ENCODE measurements around the gene LAMB4.

LAMB4 gene

DNA sequence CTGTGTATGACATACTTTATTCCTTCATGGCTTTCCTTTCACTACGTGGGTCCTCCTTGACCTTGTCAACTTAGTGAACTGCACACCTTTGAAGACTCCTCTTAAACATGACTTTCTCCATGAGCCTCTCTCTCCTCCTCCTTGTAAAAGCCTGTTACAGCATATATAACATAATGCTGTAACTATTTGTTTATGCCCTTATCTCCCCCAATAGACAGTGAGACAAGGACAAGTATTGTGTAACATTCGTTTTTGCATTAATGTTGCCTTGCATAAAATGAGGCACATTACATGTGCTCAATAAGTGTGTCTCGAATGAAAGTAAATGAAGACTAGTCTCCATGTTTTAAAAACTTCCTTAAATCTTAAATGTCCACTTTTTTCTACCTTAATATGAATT is 122.9 kb downstream of the LAMB4 start:
- in situ Hi-C loops (cut with MboI; ENCODE audit: low sequenced_read_pairs, unreplicated experiment): no loop called here
- no peak for DNase-seq (ENCODE audit: low spot score)
- no peak for TF ChIP-seq CTCF (IDR thresholded peaks at IDR 0.05; ENCODE audit: borderline replicate concordance, control extremely low read depth, extremely low read depth, insufficient read depth, missing control alignments)

DNA sequence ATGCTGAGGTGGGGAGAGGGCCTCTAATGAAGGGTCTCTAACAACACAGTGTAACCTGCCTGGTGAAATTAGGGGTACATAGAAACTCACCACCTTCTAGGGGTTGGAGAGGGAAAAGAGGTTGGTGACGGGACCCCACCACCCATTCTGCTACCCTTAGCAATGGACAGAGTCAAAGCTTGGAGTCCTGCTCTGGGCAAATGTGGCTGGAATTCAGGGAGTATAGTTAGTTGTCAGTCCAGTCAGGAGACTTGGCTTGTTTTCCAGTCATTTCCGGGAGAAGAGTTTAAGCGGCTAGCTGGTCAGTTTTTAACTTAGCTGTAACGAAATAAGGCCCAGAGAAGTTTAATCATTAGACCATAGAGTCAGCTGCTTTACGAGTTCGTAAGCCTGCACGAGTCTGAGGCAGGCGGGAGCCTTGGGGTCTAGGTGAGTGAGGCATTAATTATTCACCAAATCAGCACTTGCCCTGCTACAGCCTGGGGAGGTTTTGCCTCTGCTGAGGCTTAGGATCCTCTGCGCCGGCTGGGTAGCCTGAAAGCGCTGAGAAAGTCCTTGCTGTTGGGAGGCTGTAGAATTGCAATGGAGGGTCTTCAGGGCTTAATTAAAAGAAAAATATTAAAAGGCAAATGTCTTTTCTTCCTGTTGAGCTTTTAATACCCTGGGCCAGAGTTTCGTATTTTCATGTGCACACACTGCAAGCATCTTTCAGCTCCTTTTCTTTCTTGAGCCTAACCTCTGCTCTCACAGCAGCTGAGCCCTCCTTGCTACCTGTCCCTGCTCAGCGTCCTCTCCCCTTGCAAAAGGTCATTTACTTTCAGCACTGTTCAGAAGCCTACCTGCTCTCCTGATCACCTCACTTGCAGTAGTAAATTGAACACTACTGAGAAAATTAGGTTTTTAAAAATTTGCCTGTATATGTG is 125.7 kb downstream of the LAMB4 start:
- in situ Hi-C loops (cut with MboI; ENCODE audit: low sequenced_read_pairs, unreplicated experiment): no loop called here
- no peak for TF ChIP-seq CTCF (IDR thresholded peaks at IDR 0.05; ENCODE audit: borderline replicate concordance, control extremely low read depth, extremely low read depth, insufficient read depth, missing control alignments)
- DNase-seq (ENCODE audit: low spot score): no peak

GRCh38 chr7:108003599-108003935 is 126.6 kb downstream of the LAMB4 start:
- DNase-seq (ENCODE audit: low spot score): no peak
- in situ Hi-C loops (cut with MboI; ENCODE audit: low sequenced_read_pairs, unreplicated experiment): no loop called here
- no peak for TF ChIP-seq CTCF (IDR thresholded peaks at IDR 0.05; ENCODE audit: borderline replicate concordance, control extremely low read depth, extremely low read depth, insufficient read depth, missing control alignments)

- TF ChIP-seq CTCF (IDR thresholded peaks at IDR 0.05; ENCODE audit: borderline replicate concordance, control extremely low read depth, extremely low read depth, insufficient read depth, missing control alignments): no peak
- DNase-seq (ENCODE audit: low spot score): peak; percentile 47
- in situ Hi-C loops (cut with MboI; ENCODE audit: low sequenced_read_pairs, unreplicated experiment): no loop called here
Observed at GRCh38 chr7:108002726-108003598, 127.2 kb downstream of the LAMB4 start, which contains the start of gene LAMB1. TSS of gene LAMB1 (minus strand) at chr7:108003161. CDS start at chr7:108002885, 276 bp downstream.

GRCh38 chr7:108001764-108002725 is 128.1 kb downstream of the LAMB4 start:
- DNase-seq (ENCODE audit: low spot score): peak; percentile 48
- in situ Hi-C loops (cut with MboI; ENCODE audit: low sequenced_read_pairs, unreplicated experiment): no loop called here
- TF ChIP-seq CTCF (IDR thresholded peaks at IDR 0.05; ENCODE audit: borderline replicate concordance, control extremely low read depth, extremely low read depth, insufficient read depth, missing control alignments): no peak
